NCI-H2029 (cell line): Measurements from ENCODE around the gene CBX6.
"Not testable (repeated sequence)": the region's sequence is repeated elsewhere in the genome, so short reads cannot be mapped to it uniquely, and the experiment has no call there.

Source experiments
- DNase-seq: peaks from one replicate; lab custom pipeline; 2025; lab: John Stamatoyannopoulos, UW

Gene CBX6

DNA sequence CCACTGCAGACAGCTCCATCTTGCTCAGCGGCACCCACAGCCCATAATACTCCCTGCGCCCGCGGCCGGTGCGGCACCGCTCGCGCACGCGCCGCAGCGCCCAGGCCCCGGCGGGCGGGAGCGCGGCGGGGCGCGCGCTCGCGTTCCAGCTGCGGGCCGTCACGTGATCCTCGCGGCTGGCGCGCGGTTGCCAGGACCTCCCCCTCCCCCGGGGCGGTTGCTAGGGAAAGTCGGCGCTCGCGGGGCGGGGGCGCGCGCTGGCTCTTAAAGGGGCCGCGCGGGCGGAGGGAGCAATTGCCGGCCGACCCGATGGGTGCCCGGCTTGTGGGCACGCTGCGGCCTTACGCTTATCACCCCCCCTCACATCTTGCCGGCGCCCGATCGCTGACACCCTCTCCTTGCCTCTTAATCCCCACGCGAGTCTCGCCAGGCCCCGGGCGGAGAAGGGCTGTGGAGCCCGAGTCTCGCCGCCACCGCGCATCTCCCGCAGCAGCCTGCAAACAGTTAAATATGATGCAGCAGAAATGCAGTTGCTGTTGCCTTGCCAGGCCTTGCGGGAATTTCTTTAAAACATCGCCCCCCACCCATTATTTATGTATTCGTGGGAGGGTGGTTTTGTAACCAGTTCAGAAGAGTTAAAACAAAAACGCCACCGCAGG, at the start of gene CBX6:
Gene CBX6, minus strand, starts transcription at position 45 of the 659 bp plus-strand sequence. Its CDS starts 26 bp downstream, at position 19.
- DNase-seq = peak; percentile 80

DNA sequence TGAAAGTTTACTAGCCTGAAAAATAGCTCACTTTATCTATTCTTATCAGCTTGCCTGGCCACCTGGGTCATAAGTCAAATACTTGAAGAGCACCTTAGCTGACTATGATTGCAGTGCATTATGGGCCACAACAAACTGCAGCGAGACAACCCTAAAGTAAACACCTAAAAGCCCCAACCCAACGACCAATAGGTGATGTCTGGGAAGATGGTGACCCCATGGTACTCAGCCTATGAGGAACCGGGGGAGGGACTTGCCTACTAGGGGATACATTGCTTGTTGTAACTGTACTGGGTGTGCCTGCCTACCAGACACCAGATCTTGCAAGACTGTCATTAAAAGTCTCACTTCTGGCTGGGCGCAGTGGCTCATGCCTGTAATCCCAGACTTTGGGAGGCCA, 49.8 kb upstream of the CBX6 start:
- DNase-seq = no peak

GRCh38 chr22:38921120-38921519, 49.1 kb upstream of the CBX6 start:
- DNase-seq = peak; percentile 91

GRCh38 chr22:38919631-38920190, 47.7 kb upstream of the CBX6 start:
- DNase-seq = no peak

DNA sequence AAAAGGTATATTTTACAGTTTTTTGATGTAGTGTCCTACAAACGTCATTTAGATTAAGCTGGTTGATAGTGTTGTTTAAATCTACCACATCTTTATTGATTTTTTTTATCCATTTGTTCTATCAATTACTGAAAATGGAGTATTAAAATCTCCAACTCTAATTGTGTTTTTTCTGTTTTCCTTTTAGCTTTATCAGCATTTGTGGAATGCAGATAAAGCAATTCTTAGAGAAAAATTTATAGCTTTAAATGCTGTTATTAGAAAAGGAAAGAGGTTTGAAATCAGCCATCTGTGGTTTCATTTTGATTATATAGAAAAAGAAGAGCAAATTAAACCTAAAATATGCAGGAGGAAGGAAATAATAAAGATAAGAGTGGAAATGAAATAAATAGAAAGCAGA, 39.4 kb upstream of the CBX6 start:
- DNase-seq = no peak

GRCh38 chr22:38907767-38908166, 35.8 kb upstream of the CBX6 start:
- DNase-seq = no peak

DNA sequence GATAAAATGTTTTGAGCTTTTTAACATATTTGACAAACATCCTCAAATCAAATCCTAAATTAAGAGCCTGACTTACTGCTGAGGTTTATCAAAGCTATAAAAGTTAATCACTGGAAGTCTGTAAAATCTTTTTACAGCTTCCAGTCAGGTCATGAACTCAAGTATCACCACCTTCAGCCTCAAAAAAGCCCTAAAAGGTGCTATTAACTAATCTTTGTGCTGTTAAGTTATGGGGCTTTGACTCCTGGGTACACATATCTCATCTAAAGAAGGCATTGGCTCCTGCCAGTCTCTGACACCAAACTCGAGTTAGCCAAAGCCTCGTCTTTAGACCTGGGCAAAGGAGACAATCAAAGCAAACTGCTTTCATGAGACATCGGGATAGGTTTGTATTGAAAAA, 34.0 kb upstream of the CBX6 start:
- DNase-seq = no peak

GRCh38 chr22:38904052-38904617, 32.1 kb upstream of the CBX6 start:
- DNase-seq = not testable (repeated sequence)

- no peak for DNase-seq
These were observed 29.2 kb upstream of the CBX6 start for GRCh38 chr22:38901111-38901641.

GRCh38 chr22:38900677-38901076, 28.7 kb upstream of the CBX6 start:
- no peak for DNase-seq

DNA sequence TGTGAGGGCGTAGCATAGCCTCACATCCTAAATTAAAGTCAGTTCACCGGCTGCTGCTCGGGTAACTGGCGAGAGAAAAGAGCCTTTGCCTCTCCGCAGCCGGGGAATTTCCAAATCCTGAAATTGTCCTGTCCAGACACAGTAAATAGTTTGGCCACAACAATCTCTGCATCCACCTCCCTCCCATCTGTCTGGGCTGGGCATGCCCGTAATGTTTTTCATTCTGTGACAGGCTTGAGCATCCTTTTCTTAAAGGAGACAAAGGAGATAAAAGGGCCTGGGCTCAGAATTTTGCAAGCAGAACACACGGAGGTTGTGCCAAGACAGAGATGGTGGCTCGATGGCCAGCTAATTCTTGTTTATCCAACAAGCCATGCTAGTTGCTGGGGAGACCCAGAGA, 19.2 kb upstream of the CBX6 start:
- no peak for DNase-seq

DNA sequence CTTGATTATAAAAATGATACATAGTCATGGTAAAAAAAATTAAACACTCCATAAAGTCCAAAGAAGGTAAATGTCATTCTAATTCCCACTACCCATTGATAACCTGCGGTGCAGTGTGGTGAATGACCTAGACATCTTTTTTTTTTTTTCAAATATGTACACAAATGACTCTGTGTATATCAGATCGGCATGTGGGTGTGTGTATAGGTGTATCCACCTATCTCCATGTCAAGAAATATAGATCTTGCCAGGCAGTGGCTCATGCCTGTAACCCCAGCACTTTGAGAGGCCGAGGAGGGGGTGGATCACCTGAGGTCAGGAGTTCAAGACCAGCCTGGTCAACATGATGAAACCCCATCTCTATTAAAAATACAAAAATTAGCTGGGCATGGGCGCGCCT, 18.4 kb upstream of the CBX6 start:
- DNase-seq = no peak

- DNase-seq = no peak
These were observed 14.3 kb upstream of the CBX6 start for GRCh38 chr22:38886333-38886732.

GRCh38 chr22:38882972-38883622, 11.1 kb upstream of the CBX6 start:
- no peak for DNase-seq

DNA sequence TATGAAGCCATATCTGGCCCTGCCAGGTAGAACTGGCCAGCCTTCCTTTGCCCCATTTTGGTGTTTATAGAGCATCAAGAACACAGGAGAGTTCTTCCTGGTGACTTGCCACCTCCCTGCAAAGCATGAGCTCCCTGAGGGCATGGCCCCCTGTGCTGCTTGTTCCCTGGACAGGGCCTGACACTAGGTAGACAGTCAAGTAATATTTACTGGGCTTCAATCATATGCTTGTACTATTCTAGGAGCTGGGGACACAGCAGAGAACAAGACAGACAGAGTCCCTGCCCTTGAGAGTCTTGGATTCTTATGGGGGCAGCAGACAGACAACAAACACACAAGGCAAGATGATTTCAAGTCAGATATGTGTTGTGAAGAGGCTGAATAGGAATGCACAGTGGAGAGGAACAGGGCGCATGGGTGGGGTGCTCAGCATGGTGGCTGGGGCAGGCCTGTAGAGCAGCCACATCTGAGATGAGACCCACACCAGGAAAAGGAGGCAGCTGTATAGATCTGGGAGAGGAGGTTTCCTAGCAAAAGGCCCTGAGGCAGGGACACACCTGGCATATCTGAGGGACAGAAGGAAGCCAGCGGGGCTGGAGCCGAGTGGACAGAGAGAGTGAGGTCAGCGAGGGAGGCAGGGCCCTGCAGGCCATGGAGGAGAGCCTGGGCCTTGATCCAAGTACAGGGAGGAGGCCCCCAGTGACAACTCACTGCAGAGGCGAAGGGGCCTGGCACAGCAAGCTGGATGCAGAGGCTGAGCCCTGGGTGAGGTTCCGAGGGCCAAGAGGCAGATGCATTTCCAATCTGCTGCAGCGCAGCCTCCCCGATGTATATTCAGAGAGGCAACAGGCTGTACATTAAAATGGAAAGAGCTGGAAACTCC, 10.2 kb upstream of the CBX6 start:
- no peak for DNase-seq

DNA sequence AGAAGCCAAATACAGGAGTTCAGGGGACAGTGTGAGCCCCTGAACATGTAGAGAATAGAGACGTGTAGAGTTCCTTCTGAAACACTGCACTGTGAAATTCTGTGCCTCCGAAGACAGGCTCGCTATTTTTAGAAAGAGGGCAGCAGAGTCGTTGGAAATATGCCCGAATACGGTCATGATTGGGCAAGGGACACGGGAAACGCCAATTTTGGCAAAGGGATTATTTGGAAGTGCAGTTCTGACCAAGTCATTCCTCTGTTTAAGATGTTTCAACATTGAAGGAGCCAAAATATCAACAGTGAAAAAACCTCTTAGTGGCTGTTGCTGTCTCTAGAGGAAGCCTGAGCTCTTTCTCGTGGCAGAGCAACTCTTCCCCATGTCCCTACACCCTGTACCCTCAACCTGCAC, 9.5 kb upstream of the CBX6 start:
- DNase-seq = no peak

DNA sequence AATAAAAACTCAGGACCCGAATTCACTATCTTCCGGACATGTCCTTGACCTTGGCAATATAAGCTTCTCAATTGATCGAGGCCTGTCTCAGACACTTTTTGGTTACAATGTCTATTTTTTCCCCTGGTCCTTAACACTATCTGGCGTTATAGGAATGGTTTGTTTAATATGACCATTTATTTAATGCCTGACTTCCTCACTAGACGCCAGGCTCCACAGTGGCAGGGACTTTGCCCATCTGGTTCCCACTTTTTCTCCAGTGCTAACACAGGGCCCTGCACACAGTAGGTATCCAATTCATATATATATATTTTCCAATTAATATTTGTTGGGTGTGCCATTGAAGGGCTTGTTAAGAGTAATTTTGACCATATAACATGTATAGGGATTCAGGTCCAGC, 7.9 kb upstream of the CBX6 start:
- DNase-seq = no peak

DNA sequence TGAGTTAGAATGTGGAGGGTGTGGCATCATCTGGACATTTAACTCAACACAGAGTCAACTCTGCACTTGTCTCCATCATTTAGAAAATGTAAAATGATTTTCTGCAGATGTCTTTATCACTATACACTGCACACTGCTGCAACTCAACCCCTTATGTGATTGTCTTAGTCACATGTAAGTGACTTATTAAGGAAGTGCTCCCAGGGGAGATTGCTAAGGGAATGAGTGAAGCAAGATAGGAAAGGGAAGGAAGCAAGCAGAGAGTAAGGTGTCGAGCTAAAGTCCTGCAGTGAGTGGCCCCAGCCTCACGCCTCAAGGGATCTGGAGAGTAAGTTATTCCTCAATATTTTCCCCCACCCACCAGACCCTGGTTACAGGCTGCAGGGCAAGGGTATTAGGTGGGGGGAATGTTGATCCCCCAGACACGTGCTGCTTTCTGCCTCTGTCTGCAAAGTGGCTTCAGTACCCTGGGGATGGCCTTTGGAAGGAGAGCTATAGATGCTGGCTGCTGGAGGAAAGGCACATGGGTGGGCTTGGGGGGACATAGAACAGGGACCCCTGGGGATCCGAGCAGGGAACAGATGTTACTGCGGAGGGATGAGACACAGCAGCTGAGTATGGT, 7.2 kb upstream of the CBX6 start:
- DNase-seq = no peak

DNA sequence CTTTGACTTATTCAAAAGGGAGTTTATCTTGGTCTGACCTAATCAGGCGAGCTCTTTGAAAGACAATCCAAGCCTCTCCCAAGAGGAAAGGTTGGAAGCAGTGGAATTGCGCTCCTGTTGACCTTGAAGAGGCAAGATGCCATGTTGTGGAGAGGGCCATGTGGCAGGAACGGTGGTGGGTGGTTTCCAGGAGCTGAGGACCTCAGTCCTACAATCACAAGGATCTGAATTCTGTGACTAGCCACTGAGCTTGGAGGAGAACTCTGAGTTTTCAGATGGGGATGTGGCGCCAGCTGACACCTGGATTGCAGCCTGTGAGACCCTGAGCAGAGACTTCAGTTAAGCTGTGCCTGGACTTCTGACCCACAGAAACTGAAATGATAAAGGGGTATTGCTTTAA, 6.0 kb upstream of the CBX6 start:
- DNase-seq = no peak

- DNase-seq = no peak
These were observed 2.7 kb upstream of the CBX6 start for GRCh38 chr22:38874529-38875222.
